GM18861 (cell line): ENCODE measurements around the gene CEPT1.
"Not testable (repeated sequence)": the region's sequence is repeated elsewhere in the genome, so short reads cannot be mapped to it uniquely, and the experiment has no call there.

Experiments
- ATAC-seq: cut with Tn5 transposase; IDR thresholded peaks from one replicate; pipeline ENCODE4 v1.9.1; 2021; ENCODE audit not compliant: unreplicated experiment

The CEPT1 gene

DNA sequence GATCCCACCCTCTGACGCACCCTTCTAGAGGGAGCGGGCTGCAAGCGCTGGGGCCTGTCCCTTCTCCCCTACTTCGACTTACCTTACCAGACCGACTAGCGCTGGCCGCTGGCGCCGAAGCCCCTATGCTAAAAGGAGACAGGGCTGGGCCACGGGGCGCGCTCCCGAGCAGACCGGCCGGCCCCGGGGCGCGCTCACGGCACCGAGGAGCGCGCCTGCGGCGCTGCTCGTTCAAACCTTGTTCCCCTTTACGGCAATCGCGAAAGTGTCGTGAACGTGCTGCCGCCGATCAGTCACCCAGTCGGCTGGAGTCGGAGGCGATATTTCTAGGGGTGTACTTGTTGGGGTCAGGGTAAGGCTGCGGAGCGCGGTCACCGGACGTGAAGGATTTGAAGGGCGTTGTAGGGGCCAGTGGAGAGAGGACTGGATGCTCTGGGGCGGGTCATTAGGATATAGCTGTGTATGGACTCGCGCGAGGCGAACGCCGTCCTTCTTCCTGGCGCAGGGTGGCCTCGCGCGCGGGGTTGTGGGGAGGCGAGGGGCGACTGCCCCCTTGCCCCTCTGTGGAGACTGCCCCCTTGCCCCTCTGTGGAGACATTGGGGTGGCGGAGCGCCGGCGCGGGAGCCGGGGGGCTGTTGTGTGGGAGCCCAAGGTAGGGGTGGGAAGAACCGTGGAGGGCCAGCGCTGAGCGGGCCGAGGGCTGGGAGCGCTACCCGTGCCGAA lies at the start of gene CEPT1, which contains the start of gene DRAM2:
CEPT1 (plus strand) TSS at position 268 of the 724 bp plus-strand sequence. CDS start 7,492 bp downstream, outside the sequence.
DRAM2 (minus strand) TSS at position 138 of the 724 bp plus-strand sequence. CDS start 8,539 bp downstream, outside the sequence.
- peak; percentile 56 for ATAC-seq

DNA sequence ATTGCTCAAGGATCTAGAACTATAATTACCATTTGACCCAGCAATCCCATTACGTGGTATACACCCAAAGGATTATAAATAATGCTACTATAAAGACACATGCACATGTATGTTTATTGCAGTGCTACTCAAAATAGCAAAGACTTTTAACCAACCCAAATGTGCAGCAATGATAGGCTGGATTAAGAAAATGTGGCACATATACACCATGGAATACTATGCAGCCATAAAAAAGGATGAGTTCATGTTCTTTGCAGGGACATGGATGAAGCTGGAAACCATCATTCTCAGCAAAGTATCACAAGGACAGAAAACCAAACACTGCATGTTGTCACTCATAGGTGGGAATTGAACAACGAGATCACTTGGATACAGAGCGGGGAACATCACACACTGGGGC lies 44.6 kb upstream of the CEPT1 start:
- not testable (repeated sequence) for ATAC-seq

GRCh38 chr1:111097356-111098099 lies 42.5 kb upstream of the CEPT1 start:
- no peak for ATAC-seq

DNA sequence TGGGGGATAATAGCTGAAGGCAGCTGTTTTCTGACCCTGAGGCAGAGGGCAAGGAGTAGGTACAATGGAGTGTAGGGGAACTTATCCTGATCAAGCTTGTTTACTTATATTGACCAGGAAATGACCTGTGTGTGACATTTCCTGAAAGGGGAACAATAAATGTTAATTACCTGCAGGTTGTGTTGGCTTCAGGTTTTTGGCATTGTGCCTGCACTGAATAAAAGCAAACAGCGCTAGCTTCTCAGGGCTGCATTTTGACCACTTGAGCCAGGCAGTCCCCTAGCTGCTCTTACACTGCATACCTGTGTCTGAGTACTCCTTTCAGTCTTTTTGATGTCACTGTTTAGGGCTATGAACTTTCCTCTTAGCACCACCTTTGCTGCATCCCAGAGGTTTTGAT lies 40.7 kb upstream of the CEPT1 start:
- ATAC-seq = no peak

GRCh38 chr1:111101854-111102642 lies 38.0 kb upstream of the CEPT1 start:
- no peak for ATAC-seq

DNA sequence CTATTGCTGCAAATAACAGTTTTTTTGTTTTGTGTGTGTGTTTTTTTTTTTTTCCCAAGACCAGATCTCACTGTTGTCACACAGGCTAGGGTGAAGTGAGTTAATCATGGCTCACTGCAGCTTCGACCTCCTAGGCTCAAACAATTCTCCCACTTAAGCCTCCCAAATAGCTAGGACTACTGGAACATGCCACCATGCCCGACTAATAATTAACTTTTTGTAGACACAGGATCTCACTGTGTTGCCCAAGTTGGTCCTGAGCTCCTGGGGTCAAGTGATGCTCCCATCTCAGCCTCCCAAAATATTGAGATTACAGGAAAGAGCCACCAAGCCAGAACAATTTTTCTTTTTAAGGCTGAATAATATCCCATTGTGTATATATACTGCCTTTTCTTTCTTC lies 35.0 kb upstream of the CEPT1 start:
- no peak for ATAC-seq

- ATAC-seq = no peak
Observed at GRCh38 chr1:111110197-111110899, 29.7 kb upstream of the CEPT1 start.

DNA sequence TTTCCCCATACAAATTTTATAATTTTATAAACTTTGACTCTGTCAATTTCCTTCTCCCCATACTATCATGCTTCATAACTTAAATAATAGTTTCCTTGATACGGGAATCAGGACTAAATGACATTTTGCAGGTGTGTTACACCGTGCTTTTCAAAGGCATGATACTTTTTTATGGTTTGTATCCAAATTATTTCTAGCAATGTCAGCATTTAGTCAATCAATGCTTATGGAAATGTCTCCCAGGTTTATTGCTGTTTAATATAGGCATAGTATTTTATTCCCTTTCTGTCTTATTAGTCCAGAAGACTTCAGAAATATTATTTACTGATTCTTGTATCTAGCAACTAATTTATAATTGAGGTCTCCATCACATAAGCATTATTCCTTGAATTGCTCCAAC lies 23.5 kb upstream of the CEPT1 start:
- no peak for ATAC-seq

GRCh38 chr1:111126354-111126753 lies 13.7 kb upstream of the CEPT1 start:
- no peak for ATAC-seq

GRCh38 chr1:111127923-111128643 lies 11.9 kb upstream of the CEPT1 start:
- peak; percentile 75 for ATAC-seq

DNA sequence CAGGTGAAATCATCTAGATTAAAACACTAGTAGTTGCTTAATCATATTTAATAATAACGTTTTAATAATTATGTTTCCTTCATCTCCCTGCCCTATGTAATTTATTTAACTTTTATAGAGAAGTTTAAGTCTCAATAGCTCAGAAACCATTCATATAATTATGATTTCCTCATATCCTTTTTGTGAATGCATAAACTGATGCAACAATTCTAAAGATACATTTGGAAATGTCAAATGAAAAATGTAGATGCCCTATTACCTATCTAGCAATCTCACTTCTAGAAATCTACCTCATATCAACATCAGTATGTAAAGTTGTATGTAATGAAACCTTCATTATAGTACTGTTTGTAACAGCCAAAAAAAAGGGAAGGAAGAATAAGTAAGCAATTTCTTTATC lies 10.6 kb upstream of the CEPT1 start:
- ATAC-seq = no peak

- ATAC-seq = no peak
Observed at GRCh38 chr1:111131693-111132092, 8.3 kb upstream of the CEPT1 start.

DNA sequence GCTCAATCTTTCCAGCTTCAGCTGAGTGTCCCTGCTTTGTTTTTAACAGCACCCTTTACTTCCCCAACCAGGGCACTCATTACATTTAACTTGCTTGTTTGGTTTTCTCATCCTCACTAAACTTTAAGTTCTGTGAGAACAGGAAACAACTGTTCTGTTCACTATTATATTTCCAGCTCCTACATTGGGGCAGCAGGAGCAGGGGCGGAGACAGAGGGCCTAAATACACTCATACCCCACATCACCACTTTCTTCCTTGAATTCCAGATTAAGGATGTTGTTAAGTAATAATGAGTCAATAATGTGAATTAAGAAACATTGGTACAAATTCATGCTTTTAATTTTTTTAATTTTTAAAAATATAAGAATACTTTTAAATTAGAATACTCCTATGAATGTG lies 6.2 kb upstream of the CEPT1 start:
- ATAC-seq = no peak

GRCh38 chr1:111139324-111139955 lies 583 bp upstream of the CEPT1 start:
- peak; percentile 16 for ATAC-seq

DNA sequence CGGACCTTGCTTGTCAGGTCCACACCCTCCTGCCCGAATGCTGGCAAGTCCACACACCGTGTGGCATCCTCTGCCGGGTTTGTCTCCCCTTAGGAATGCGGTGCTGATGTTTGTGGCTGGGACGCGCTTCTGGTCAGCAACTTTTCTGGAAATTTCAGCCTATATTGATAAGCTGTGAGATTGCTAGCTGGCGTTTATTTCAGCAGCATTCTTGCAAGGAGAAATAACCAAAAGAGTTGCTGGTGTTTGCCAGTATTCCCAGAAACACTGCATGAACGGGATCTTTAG lies 601 bp downstream of the CEPT1 start:
- peak; percentile 10 for ATAC-seq

DNA sequence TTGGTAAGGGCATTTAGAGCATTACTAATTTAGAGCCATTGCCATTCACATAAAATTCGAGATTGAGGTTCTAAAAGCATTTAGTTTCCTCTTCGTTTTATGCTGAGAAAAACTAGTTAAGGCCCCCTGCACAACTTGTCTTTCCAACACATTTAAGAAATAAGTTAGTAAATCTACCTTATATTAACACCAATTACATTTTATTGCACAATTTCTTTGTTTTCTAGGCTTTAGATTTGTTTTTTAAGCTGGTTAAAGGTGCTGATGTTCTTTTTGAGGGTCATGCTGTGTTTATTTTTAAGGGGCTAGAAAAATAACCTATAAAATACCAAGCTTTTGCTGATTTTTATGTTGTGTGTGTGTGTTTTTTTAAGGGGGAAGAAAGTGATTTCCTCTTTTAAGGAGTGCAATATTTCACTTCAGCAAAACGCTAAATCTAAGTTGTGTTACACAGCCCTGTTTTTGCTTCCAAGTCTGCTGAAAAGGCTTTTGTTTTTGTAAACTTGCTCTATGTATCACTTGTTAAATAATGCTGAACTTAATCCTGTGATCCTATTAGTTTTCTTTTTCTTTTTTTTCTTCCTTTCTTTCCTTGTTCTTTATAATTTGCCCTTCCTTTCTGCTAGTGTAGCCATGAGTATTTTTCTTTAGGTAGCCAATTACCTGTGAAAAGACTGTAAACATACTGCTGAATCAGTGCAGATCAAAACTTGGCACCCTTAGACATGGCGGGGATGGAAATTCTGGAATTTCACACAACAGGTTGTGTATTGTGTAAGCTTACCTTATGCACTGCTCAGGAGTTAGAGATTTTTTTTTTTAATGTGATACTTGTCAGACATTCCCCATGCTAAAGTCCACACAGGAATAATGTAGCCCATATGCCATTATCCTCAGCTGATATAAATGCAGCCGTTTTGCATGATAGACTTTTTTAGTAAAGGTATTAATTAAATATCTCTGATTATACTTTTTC lies 1.5 kb downstream of the CEPT1 start:
- ATAC-seq = no peak

- ATAC-seq = no peak
Observed at GRCh38 chr1:111142356-111142975, 2.4 kb downstream of the CEPT1 start.

DNA sequence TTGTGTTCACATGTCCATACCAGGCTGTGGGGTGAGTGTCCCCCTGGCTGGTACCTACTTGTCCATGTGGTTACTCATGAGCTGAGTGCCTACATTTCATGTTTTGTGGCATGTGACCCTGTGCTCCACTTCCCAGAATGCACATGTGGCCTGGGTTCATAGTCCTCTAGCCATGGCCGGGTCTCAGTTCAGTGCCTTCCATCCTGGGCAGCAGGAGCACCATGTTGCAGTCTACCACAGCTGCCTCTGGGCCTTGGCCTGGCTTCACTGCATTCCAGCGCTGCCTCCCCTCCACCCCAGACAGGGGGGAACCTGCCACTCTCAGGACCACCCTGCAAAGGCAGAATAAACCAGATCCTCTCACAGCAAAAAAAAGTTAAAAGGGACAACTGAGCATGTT lies 5.5 kb downstream of the CEPT1 start:
- no peak for ATAC-seq
